Sigmoid colon (tissue), 4 donors: ENCODE results near the gene ABCD3.

Experiments used
- EP300 ChIP-seq, 4 donors: sonication (generic); formaldehyde crosslinking; IDR thresholded peaks; one replicate each; pipeline ENCODE4 v1.6.1; 2017; ENCODE audit warnings: antibody characterized with exemption in 4 of 4
- POLR2AphosphoS5 ChIP-seq, 4 donors: sonication (generic); formaldehyde crosslinking; IDR thresholded peaks; one replicate each; pipeline ENCODE4 v1.6.1; 2017; ENCODE audit warnings: antibody characterized with exemption in 4 of 4

DNA sequence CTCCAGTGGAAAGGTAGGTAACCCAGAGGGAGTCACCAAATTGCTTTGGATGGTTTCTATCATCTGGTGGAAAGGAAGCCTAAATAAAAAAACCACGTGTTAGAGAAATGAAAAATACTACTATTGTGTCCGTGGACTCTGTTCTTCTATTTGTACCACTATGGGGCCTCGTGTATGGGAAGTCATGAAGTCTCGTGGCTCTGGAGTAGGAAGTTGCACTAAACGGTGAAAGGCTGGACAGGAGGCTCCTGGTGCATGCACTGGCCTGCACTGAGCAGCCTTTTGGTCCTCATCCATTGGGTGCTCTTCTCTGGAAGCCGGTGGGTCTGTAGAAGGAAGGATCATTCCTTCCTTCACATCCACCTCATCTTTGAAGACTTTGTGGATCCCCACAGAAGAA, 106.3 kb downstream of the ABCD3 start:
- TF ChIP-seq POLR2AphosphoS5 (IDR thresholded peaks at IDR 0.05) (no peak), EP300 (IDR thresholded peaks at IDR 0.05) (no peak)
